ENCODE results near the gene YPEL1.

- no peak for TF ChIP-seq EZH2 (IDR thresholded peaks at IDR 0.05; ENCODE audit: borderline replicate concordance, control insufficient read depth, low read depth, low read length)
- no peak for TF ChIP-seq ATF3 (IDR thresholded peaks at IDR 0.05; ENCODE audit: borderline replicate concordance, extremely low read depth, low read depth, low read length)
- TF ChIP-seq EGR1 (IDR thresholded peaks at IDR 0.05; ENCODE audit: borderline replicate concordance in 1 of 2, low read depth in 2 of 2, low read length in 2 of 2) = no peak
- TF ChIP-seq EP300 (IDR thresholded peaks at IDR 0.05; ENCODE audit: borderline replicate concordance in 1 of 2, control insufficient read depth in 1 of 2, low read depth in 2 of 2, low read length in 2 of 2) = no peak
- no peak for TF ChIP-seq MEF2A (IDR thresholded peaks at IDR 0.05; ENCODE audit: insufficient read depth, low read depth, low read length)
- TF ChIP-seq MAX (IDR thresholded peaks at IDR 0.05; ENCODE audit: low read depth, low read length) = no peak
- TF ChIP-seq CTCF (IDR thresholded peaks at IDR 0.05 in 2 of 3, conservative IDR thresholded peaks at IDR 0.05 in 1 of 3; ENCODE audit: control insufficient read depth in 2 of 3, extremely low read depth in 1 of 3, insufficient read depth in 1 of 3, low read depth in 3 of 3, low read length in 3 of 3) = no peak
- TF ChIP-seq CHD1 (IDR thresholded peaks at IDR 0.05; ENCODE audit: low read depth, low read length) = no peak
- TF ChIP-seq CBX3 (IDR thresholded peaks at IDR 0.05; ENCODE audit: borderline replicate concordance, low read depth) = no peak
- no peak for TF ChIP-seq CBFB (IDR thresholded peaks at IDR 0.05; ENCODE audit: low read depth)
- no peak for TF ChIP-seq ZNF24 (IDR thresholded peaks at IDR 0.05)
Observed at GRCh38 chr22:21695430-21696085, 40.0 kb downstream of the YPEL1 start.

All from GM12878 (cell line).